ENCODE measurements around the gene SLC35A5. TPM values are rescaled to one million over a fixed set of nuclear protein-coding genes. Genes with fewer than 3 reads are reported as not detected.

The SLC35A5 gene
- total and polyA plus RNA-seq, 9 of the 15 experiments (the other 6 are each of a cell fraction or from before 2014, with no cell fraction given) = 4.0 to 13.0 (median 9.7) TPM

GRCh38 chr3:112561734-112562529, at the start of gene SLC35A5, which contains the start of gene ATG3 (continued):
- TF ChIP-seq DNMT1 (IDR thresholded peaks at IDR 0.05) (no peak), ZNF785 (CRISPR knock-in tag; IDR thresholded peaks at IDR 0.05) (no peak), ZNF124 (CRISPR knock-in tag; IDR thresholded peaks at IDR 0.05) (no peak), TEAD1 (CRISPR knock-in tag; IDR thresholded peaks at IDR 0.05) (0 out of 4 replicates have a peak, but pooled peaks of 1 of the 2 experiments have one; percentile 57), SLC30A9 (CRISPR knock-in tag; IDR thresholded peaks at IDR 0.05) (no peak), HLTF (IDR thresholded peaks at IDR 0.05) (peak; percentile 52; the same call in 1 of the 2 replicates), ZBED1 (IDR thresholded peaks at IDR 0.05) (no peak), ZNF511 (CRISPR knock-in tag; IDR thresholded peaks at IDR 0.05) (no peak), ARID1B (IDR thresholded peaks at IDR 0.05) (0 out of 2 replicates have a peak, but pooled peaks have one; percentile 40), CBX3 (IDR thresholded peaks at IDR 0.05; ENCODE audit: borderline replicate concordance in 1 of 2, low read length in 2 of 2) (no peak), ZNF140 (CRISPR knock-in tag; IDR thresholded peaks at IDR 0.05) (no peak), ERF (CRISPR knock-in tag; IDR thresholded peaks at IDR 0.05) (no peak), KDM5B (IDR thresholded peaks at IDR 0.05; ENCODE audit: insufficient replicate concordance, low read depth, low read length) (peak; percentile 64), CCNT2 (IDR thresholded peaks at IDR 0.05; ENCODE audit: borderline replicate concordance, extremely low read depth, insufficient read length, low read depth, low read length) (no peak), ZNF449 (CRISPR knock-in tag; IDR thresholded peaks at IDR 0.05) (no peak), NR0B1 (IDR thresholded peaks at IDR 0.05; ENCODE audit: partially characterized antibody) (no peak), MYNN (IDR thresholded peaks at IDR 0.05) (no peak), MYNN (CRISPR knock-in tag; IDR thresholded peaks at IDR 0.05) (no peak)

Measured in K562 (cell line).